ENCODE measurements around the gene TMPRSS13.

Gene TMPRSS13

GRCh38 chr11:117874253-117874909 lies 54.8 kb downstream of the TMPRSS13 start:
- peaks cover 24% of the 10 kb centered on the region for H3K4me1 ChIP-seq (ENCODE audit: control insufficient read depth, insufficient read depth, low read length, poor library complexity, severe bottlenecking)
- H3K27me3 ChIP-seq (replicated peaks; ENCODE audit: control insufficient read depth, insufficient read depth, low read length, poor library complexity, severe bottlenecking) = peaks cover 23% of the 10 kb centered on the region
- H3K4me3 ChIP-seq (ENCODE audit: insufficient read depth, low read depth, low read length, poor library complexity, severe bottlenecking) = no peak overlapping the region

GRCh38 chr11:117873828-117874125 lies 55.4 kb downstream of the TMPRSS13 start:
- H3K9me3 ChIP-seq (ENCODE audit: control insufficient read depth, low read length) = no peaks in the 10 kb centered on the region
- no peak for DNase-seq
- peaks cover 24% of the 10 kb centered on the region for H3K4me1 ChIP-seq (ENCODE audit: control insufficient read depth, insufficient read depth, low read length, poor library complexity, severe bottlenecking)
- no peak overlapping the region for H3K4me3 ChIP-seq (ENCODE audit: insufficient read depth, low read depth, low read length, poor library complexity, severe bottlenecking)
- H3K36me3 ChIP-seq (ENCODE audit: control insufficient read depth, insufficient read depth, low read length) = no peaks in the 10 kb centered on the region
- H3K27me3 ChIP-seq (replicated peaks; ENCODE audit: control insufficient read depth, insufficient read depth, low read length, poor library complexity, severe bottlenecking) = peaks cover 23% of the 10 kb centered on the region
- no peak overlapping the region for H3K27ac ChIP-seq (ENCODE audit: insufficient read depth, low read length, poor library complexity, severe bottlenecking)

More at GRCh38 chr11:117874253-117874909, 54.8 kb downstream of the TMPRSS13 start:
- no peaks in the 10 kb centered on the region for H3K9me3 ChIP-seq (ENCODE audit: control insufficient read depth, low read length)
- no peaks in the 10 kb centered on the region for H3K36me3 ChIP-seq (ENCODE audit: control insufficient read depth, insufficient read depth, low read length)
- H3K27ac ChIP-seq (ENCODE audit: insufficient read depth, low read length, poor library complexity, severe bottlenecking) = no peak overlapping the region
- DNase-seq = no peak

- H3K9me3 ChIP-seq (ENCODE audit: control insufficient read depth, low read length) = no peaks in the 10 kb centered on the region
- DNase-seq = no peak
- no peak overlapping the region for H3K27ac ChIP-seq (ENCODE audit: insufficient read depth, low read length, poor library complexity, severe bottlenecking)
- peaks cover 23% of the 10 kb centered on the region for H3K27me3 ChIP-seq (replicated peaks; ENCODE audit: control insufficient read depth, insufficient read depth, low read length, poor library complexity, severe bottlenecking)
- no peaks in the 10 kb centered on the region for H3K36me3 ChIP-seq (ENCODE audit: control insufficient read depth, insufficient read depth, low read length)
- peaks cover 24% of the 10 kb centered on the region for H3K4me1 ChIP-seq (ENCODE audit: control insufficient read depth, insufficient read depth, low read length, poor library complexity, severe bottlenecking)
- no peak overlapping the region for H3K4me3 ChIP-seq (ENCODE audit: insufficient read depth, low read depth, low read length, poor library complexity, severe bottlenecking)
These were observed 56.0 kb downstream of the TMPRSS13 start for GRCh38 chr11:117872975-117873827.

- Histone ChIP-seq H3K4me3 (ENCODE audit: insufficient read depth, low read depth, low read length, poor library complexity, severe bottlenecking) (no peak overlapping the region), H3K27me3 (replicated peaks; ENCODE audit: control insufficient read depth, insufficient read depth, low read length, poor library complexity, severe bottlenecking) (peaks cover 23% of the 10 kb centered on the region), H3K27ac (ENCODE audit: insufficient read depth, low read length, poor library complexity, severe bottlenecking) (no peak overlapping the region), H3K36me3 (ENCODE audit: control insufficient read depth, insufficient read depth, low read length) (no peaks in the 10 kb centered on the region), H3K9me3 (ENCODE audit: control insufficient read depth, low read length) (no peaks in the 10 kb centered on the region), H3K4me1 (ENCODE audit: control insufficient read depth, insufficient read depth, low read length, poor library complexity, severe bottlenecking) (peaks cover 24% of the 10 kb centered on the region)
- no peak for DNase-seq
These were observed 56.7 kb downstream of the TMPRSS13 start for GRCh38 chr11:117872420-117872961.

GRCh38 chr11:117871784-117872183 lies 57.4 kb downstream of the TMPRSS13 start:
- Histone ChIP-seq H3K27me3 (replicated peaks; ENCODE audit: control insufficient read depth, insufficient read depth, low read length, poor library complexity, severe bottlenecking) (peaks cover 16% of the 10 kb centered on the region), H3K9me3 (ENCODE audit: control insufficient read depth, low read length) (no peaks in the 10 kb centered on the region), H3K4me1 (ENCODE audit: control insufficient read depth, insufficient read depth, low read length, poor library complexity, severe bottlenecking) (peaks cover 23% of the 10 kb centered on the region), H3K4me3 (ENCODE audit: insufficient read depth, low read depth, low read length, poor library complexity, severe bottlenecking) (no peak overlapping the region), H3K27ac (ENCODE audit: insufficient read depth, low read length, poor library complexity, severe bottlenecking) (no peak overlapping the region), H3K36me3 (ENCODE audit: control insufficient read depth, insufficient read depth, low read length) (no peaks in the 10 kb centered on the region)
- no peak for DNase-seq

GRCh38 chr11:117871160-117871559 lies 58.0 kb downstream of the TMPRSS13 start:
- peaks cover 10% of the 10 kb centered on the region for H3K27me3 ChIP-seq (replicated peaks; ENCODE audit: control insufficient read depth, insufficient read depth, low read length, poor library complexity, severe bottlenecking)
- no peaks in the 10 kb centered on the region for H3K36me3 ChIP-seq (ENCODE audit: control insufficient read depth, insufficient read depth, low read length)
- H3K4me1 ChIP-seq (ENCODE audit: control insufficient read depth, insufficient read depth, low read length, poor library complexity, severe bottlenecking) = peaks cover 17% of the 10 kb centered on the region
- H3K4me3 ChIP-seq (ENCODE audit: insufficient read depth, low read depth, low read length, poor library complexity, severe bottlenecking) = no peak overlapping the region
- no peak for DNase-seq
- no peak overlapping the region for H3K27ac ChIP-seq (ENCODE audit: insufficient read depth, low read length, poor library complexity, severe bottlenecking)
- no peaks in the 10 kb centered on the region for H3K9me3 ChIP-seq (ENCODE audit: control insufficient read depth, low read length)

- Histone ChIP-seq H3K4me1 (ENCODE audit: control insufficient read depth, insufficient read depth, low read length, poor library complexity, severe bottlenecking) (peaks cover 9% of the 10 kb centered on the region), H3K9me3 (ENCODE audit: control insufficient read depth, low read length) (no peaks in the 10 kb centered on the region), H3K36me3 (ENCODE audit: control insufficient read depth, insufficient read depth, low read length) (no peaks in the 10 kb centered on the region), H3K4me3 (ENCODE audit: insufficient read depth, low read depth, low read length, poor library complexity, severe bottlenecking) (no peak overlapping the region), H3K27ac (ENCODE audit: insufficient read depth, low read length, poor library complexity, severe bottlenecking) (no peak overlapping the region), H3K27me3 (replicated peaks; ENCODE audit: control insufficient read depth, insufficient read depth, low read length, poor library complexity, severe bottlenecking) (peaks cover 5% of the 10 kb centered on the region)
- DNase-seq = no peak
These were observed 58.9 kb downstream of the TMPRSS13 start for GRCh38 chr11:117870103-117870952.

- no peaks in the 10 kb centered on the region for H3K36me3 ChIP-seq (ENCODE audit: control insufficient read depth, insufficient read depth, low read length)
- H3K27me3 ChIP-seq (replicated peaks; ENCODE audit: control insufficient read depth, insufficient read depth, low read length, poor library complexity, severe bottlenecking) = peaks cover 5% of the 10 kb centered on the region
- no peak overlapping the region for H3K27ac ChIP-seq (ENCODE audit: insufficient read depth, low read length, poor library complexity, severe bottlenecking)
- H3K4me1 ChIP-seq (ENCODE audit: control insufficient read depth, insufficient read depth, low read length, poor library complexity, severe bottlenecking) = peaks cover 5% of the 10 kb centered on the region
- no peaks in the 10 kb centered on the region for H3K9me3 ChIP-seq (ENCODE audit: control insufficient read depth, low read length)
- no peak overlapping the region for H3K4me3 ChIP-seq (ENCODE audit: insufficient read depth, low read depth, low read length, poor library complexity, severe bottlenecking)
- no peak for DNase-seq
These were observed 59.6 kb downstream of the TMPRSS13 start for GRCh38 chr11:117869604-117870003.

- Histone ChIP-seq H3K4me3 (ENCODE audit: insufficient read depth, low read depth, low read length, poor library complexity, severe bottlenecking) (no peak overlapping the region), H3K27ac (ENCODE audit: insufficient read depth, low read length, poor library complexity, severe bottlenecking) (no peak overlapping the region), H3K27me3 (replicated peaks; ENCODE audit: control insufficient read depth, insufficient read depth, low read length, poor library complexity, severe bottlenecking) (peaks cover 5% of the 10 kb centered on the region), H3K4me1 (ENCODE audit: control insufficient read depth, insufficient read depth, low read length, poor library complexity, severe bottlenecking) (no peaks in the 10 kb centered on the region), H3K9me3 (ENCODE audit: control insufficient read depth, low read length) (no peaks in the 10 kb centered on the region), H3K36me3 (ENCODE audit: control insufficient read depth, insufficient read depth, low read length) (no peaks in the 10 kb centered on the region)
- no peak for DNase-seq
These were observed 60.2 kb downstream of the TMPRSS13 start for GRCh38 chr11:117868815-117869561.

Data from effector memory CD4-positive, alpha-beta T cell (primary cell).